ENCODE data around the gene ME3. TPM values are rescaled to one million over a fixed set of nuclear protein-coding genes. Genes with fewer than 3 reads are reported as not detected.

ME3 gene
- total RNA-seq, 2 experiments from 2014 or later = not detected

DNA sequence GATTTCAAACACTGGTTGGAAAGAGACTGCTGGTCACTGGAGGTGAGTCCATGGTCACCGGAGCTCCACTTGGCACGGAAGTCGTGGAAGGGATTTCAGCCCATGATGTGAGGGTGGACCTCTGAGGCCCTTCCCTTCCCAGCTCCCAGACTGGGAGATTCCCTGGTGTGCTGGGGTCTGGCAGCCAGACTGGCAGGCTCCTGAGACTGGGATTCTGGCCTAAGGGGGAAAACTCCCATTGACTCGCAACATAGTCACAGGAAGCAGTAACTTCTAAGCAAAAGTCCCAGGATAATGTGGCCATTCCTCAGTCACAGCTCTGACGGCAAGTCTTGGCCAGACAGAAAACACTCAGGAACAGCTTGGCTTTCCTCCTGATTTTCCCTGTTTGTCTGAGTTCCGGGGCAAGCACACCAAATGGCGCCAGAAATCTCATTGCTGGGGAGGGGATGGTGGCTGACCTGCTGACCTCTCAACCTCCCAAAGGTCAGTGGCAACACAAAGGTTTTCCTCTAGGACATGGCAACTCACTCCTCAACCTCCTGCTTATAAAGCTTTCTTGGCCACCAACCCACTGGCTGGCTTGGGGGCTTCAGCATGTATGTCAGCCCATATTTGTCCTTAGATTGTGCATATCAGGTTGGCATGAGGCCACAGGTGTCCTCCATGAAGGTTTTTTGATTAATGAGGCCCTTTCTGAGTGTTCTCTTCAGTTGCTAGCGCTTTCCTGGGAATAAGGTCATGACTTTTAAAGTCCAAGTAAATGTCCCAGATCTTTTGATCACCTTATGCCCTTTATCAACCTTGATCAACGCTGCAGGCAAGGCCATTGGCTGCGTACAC is 198.2 kb downstream of the ME3 start:
- no peaks in the 10 kb centered on the region for H3K4me1 ChIP-seq (ENCODE audit: insufficient read depth, low read length, poor library complexity, severe bottlenecking)
- intact Hi-C loops (cut with micrococcal nuclease; ENCODE audit: unreplicated experiment) = no loop called here
- ChIA-PET POLR2A (interaction anchor here (0.9 kb wide), 1 partner anchor 9 kb away, joined by 3 read pairs; no protein-coding TSS in a partner anchor), CTCF (ENCODE audit: unreplicated experiment) (no interaction called here)
- DNase-seq (ENCODE audit: low spot score) = no peak
- no peaks in the 10 kb centered on the region for H3K9me2 ChIP-seq (ENCODE audit: insufficient read depth, low read length)
- no peaks in the 10 kb centered on the region for H3K36me3 ChIP-seq (ENCODE audit: insufficient read depth, low read length)
- H3K4me2 ChIP-seq (ENCODE audit: low read length) = no peak overlapping the region
- BruUV-seq (replicated peaks) = no TSS peak
- H3K4me3 ChIP-seq (ENCODE audit: low read depth, low read length, poor library complexity, severe bottlenecking) = no peak overlapping the region
- H3K27ac ChIP-seq (ENCODE audit: low read depth, low read length, poor library complexity, severe bottlenecking) = no peak overlapping the region
- H3K79me2 ChIP-seq (ENCODE audit: insufficient read depth, low read depth, low read length) = no peaks in the 10 kb centered on the region
- no peaks in the 10 kb centered on the region for H3K9me3 ChIP-seq (ENCODE audit: low read length)
- no peak overlapping the region for H2AFZ ChIP-seq (ENCODE audit: low read length)
- TF ChIP-seq EZH2phosphoT487 (IDR thresholded peaks at IDR 0.05; ENCODE audit: borderline replicate concordance, low read depth, low read length) = no peak
- TF ChIP-seq, protein P1, sequence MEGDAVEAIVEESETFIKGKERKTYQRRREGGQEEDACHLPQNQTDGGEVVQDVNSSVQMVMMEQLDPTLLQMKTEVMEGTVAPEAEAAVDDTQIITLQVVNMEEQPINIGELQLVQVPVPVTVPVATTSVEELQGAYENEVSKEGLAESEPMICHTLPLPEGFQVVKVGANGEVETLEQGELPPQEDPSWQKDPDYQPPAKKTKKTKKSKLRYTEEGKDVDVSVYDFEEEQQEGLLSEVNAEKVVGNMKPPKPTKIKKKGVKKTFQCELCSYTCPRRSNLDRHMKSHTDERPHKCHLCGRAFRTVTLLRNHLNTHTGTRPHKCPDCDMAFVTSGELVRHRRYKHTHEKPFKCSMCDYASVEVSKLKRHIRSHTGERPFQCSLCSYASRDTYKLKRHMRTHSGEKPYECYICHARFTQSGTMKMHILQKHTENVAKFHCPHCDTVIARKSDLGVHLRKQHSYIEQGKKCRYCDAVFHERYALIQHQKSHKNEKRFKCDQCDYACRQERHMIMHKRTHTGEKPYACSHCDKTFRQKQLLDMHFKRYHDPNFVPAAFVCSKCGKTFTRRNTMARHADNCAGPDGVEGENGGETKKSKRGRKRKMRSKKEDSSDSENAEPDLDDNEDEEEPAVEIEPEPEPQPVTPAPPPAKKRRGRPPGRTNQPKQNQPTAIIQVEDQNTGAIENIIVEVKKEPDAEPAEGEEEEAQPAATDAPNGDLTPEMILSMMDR (conservative IDR thresholded peaks at IDR 0.05; ENCODE audit: low read length) = no peak
- H4K20me1 ChIP-seq (ENCODE audit: insufficient read depth, low read length) = no peaks in the 10 kb centered on the region

DNA sequence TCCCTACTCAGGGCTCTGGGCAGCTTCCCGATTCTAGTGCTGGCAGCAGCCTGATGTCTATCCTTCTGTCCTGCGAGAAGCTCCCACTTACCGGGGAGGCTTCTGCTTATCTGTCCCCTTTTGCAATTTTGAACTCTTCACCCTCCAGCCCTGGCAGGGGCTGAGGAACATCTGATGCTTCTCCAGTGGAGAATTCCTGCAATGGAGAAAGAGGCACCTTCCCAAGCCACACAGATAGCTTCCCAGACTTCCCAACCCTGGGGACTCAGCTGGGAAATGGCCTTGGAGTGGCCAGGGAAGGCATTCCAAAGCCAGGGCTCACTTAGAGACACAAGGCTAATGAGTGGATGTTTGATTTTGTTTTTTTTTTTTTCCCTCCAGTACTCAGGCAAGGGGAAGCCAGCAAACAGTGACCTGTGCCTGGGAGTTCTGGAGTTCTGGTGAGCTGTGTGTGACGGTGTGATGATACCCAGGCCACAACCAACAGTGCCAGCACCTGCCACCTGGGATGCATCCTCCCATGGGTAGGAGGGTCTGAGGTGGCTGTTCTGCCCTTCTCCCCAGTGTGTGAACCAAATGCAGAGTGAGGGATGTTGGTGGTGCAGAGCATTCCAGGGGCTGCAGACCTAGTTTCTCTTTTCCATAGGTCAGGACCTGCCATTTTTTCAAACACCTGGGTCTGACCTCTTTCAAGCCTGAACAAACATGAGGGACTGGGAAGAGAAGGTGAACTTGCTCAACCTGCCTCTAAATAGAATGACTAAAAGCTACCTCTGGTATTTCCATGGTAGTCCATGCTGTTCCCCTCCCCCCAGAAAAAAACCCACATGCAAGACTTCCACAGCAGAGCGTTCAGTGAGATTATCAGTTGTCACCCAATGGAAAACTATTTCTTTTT is 202.7 kb downstream of the ME3 start:
- H3K4me3 ChIP-seq (ENCODE audit: low read depth, low read length, poor library complexity, severe bottlenecking) = no peak overlapping the region
- no peaks in the 10 kb centered on the region for H3K9me2 ChIP-seq (ENCODE audit: insufficient read depth, low read length)
- H2AFZ ChIP-seq (ENCODE audit: low read length) = no peak overlapping the region
- H3K4me2 ChIP-seq (ENCODE audit: low read length) = no peak overlapping the region
- H3K36me3 ChIP-seq (ENCODE audit: insufficient read depth, low read length) = no peaks in the 10 kb centered on the region
- H4K20me1 ChIP-seq (ENCODE audit: insufficient read depth, low read length) = no peaks in the 10 kb centered on the region
- no TSS peak for BruUV-seq (replicated peaks)
- H3K79me2 ChIP-seq (ENCODE audit: insufficient read depth, low read depth, low read length) = no peaks in the 10 kb centered on the region
- ChIA-PET POLR2A (no interaction called here), CTCF (ENCODE audit: unreplicated experiment) (interaction anchor here (1.2 kb wide), 1 partner anchor 14 kb away, joined by 3 read pairs; no protein-coding TSS in a partner anchor)
- no peak overlapping the region for H3K27ac ChIP-seq (ENCODE audit: low read depth, low read length, poor library complexity, severe bottlenecking)
- no peak for DNase-seq (ENCODE audit: low spot score)
- intact Hi-C loops (cut with micrococcal nuclease; ENCODE audit: unreplicated experiment) = no loop called here
- TF ChIP-seq, protein P1 (conservative IDR thresholded peaks at IDR 0.05; ENCODE audit: low read length) = no peak
- no peak for TF ChIP-seq EZH2phosphoT487 (IDR thresholded peaks at IDR 0.05; ENCODE audit: borderline replicate concordance, low read depth, low read length)
- no peaks in the 10 kb centered on the region for H3K4me1 ChIP-seq (ENCODE audit: insufficient read depth, low read length, poor library complexity, severe bottlenecking)
- no peaks in the 10 kb centered on the region for H3K9me3 ChIP-seq (ENCODE audit: low read length)
